DMS114 treated with DMSO at 0.1 percent for 48 hours (cell line): ENCODE data around the gene OR8U1.
"Not testable (repeated sequence)": the region's sequence is repeated elsewhere in the genome, so short reads cannot be mapped to it uniquely, and the experiment has no call there.

Experiments
- DNase-seq: peaks from one replicate; lab custom pipeline; 2025; ENCODE audit not compliant: unreplicated experiment; lab: John Stamatoyannopoulos, UW

OR8U1 gene

GRCh38 chr11:56375324-56375723 is at the start of gene OR8U1:
Gene OR8U1 (plus strand): TSS chr11:56375624. CDS start chr11:56375624, 0 bp downstream.
- no peak for DNase-seq

- no peak for DNase-seq
These were observed 43.4 kb upstream of the OR8U1 start for GRCh38 chr11:56331861-56332491.

GRCh38 chr11:56333156-56333555 is 42.3 kb upstream of the OR8U1 start:
- DNase-seq, result no peak

GRCh38 chr11:56340289-56340688 is 35.1 kb upstream of the OR8U1 start:
- DNase-seq, result no peak

- DNase-seq, result no peak
These were observed 29.7 kb upstream of the OR8U1 start, which contains the start of gene OR8K1 for GRCh38 chr11:56345739-56346138. Gene OR8K1 (plus strand): TSS chr11:56346039. CDS start chr11:56346039, 0 bp downstream.

- DNase-seq, result no peak
These were observed 21.4 kb upstream of the OR8U1 start, which contains the start of gene OR8J1 for GRCh38 chr11:56353991-56354390. Gene OR8J1 (plus strand): TSS chr11:56354291. CDS start chr11:56360247, 5,956 bp downstream.

- DNase-seq, result no peak
These were observed 4.7 kb downstream of the OR8U1 start for GRCh38 chr11:56380120-56380519.

GRCh38 chr11:56394381-56394780 is 19.0 kb downstream of the OR8U1 start:
- no peak for DNase-seq

- DNase-seq, result no peak
These were observed 20.6 kb downstream of the OR8U1 start for GRCh38 chr11:56396047-56396446.

GRCh38 chr11:56401858-56402461 is 26.5 kb downstream of the OR8U1 start:
- not testable (repeated sequence) for DNase-seq

GRCh38 chr11:56404393-56404792 is 29.0 kb downstream of the OR8U1 start:
- DNase-seq, result no peak

- no peak for DNase-seq
These were observed 35.4 kb downstream of the OR8U1 start for GRCh38 chr11:56410801-56411200.

- no peak for DNase-seq
These were observed 37.0 kb downstream of the OR8U1 start, which contains the start of gene OR5AL1 for GRCh38 chr11:56412396-56412795. Gene OR5AL1 (plus strand): TSS chr11:56412696.
